Fibroblast of skin of right quadriceps (primary cell): ENCODE results near the gene KLK10.

Experiments used
- DNase-seq: peaks from one replicate; pipeline ENCODE4 v3.0.0-alpha.2; 2013

The KLK10 gene

GRCh38 chr19:51019544-51019925 is at the start of gene KLK10:
Gene KLK10, minus strand, starts transcription at chr19:51019709. Its CDS starts 579 bp downstream, at chr19:51019130.
- no peak for DNase-seq

GRCh38 chr19:51066393-51067186 is 47.1 kb upstream of the KLK10 start:
- DNase-seq = no peak

DNA sequence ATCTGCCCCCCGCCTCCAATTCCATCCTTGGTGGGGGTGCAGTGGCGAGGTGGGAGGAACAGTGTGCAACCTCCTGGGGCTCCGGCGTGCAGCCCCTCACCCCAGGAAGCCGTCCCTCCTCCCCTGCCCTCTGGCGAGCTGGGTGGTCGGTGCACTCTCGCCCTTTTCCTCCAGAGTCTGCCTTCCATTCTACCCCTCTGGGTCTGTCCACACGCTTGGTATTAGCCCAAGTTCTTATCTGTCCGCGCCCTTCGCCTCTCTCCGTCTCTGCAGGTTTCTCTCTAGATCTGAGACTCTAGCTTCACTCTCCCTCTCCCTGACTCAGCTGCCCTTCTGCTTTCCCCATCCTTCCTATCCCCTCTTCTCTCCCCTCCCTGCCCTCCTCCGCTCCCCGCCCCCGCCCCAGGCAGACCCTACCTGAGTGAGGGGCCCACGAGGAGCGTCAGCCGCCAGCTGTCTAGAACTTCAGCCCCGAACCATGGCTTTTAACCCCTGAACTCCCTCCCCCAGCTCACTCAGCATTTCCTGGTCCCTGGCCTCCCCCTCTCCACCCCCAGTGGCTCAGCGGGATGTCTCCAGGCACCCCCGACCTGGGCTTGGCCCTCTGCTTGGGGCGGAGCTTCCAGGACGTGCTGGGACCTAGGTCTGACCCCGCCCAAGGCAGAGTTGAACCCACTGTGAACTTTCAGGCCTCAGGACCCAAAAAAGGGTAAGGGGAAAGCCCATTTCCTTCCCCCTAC is 45.9 kb upstream of the KLK10 start:
- DNase-seq = no peak

DNA sequence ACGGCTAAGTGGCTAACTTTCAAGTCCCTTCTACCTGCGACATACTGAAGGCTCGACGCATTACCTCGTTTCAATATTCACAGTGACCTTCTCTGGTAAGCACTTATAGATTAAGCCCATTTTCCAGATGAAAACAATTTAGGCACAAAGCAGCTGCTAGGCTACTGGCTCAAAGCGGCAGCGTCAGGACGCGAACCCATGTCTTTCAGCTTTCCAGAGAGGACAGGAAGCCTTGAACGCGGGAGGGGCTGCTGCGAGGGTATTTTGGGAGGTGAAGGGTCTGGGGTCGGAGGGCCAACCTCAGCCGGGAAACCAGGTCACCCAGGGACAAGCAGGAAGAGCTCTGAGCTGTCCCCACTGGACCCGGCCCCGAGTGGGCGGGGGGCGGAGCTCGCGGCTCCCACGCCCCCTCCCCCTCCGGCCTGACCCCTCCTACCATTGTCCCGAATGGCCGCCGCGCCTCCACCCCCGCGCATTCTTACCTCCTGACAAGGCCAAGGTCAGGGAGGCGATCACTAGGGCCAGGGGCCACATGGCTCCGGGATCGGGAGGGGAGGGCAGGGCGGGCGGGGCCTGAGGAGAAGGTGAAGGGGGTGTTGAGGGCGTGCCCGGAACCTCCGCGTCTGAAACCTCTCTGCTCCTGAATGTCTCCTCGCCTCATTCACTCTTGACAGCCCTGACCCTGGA is 45.2 kb upstream of the KLK10 start, which contains the start of gene KLK13:
KLK13 (minus strand) TSS at position 559 of the 687 bp plus-strand sequence; CDS start at position 534, 25 bp downstream.
- no peak for DNase-seq

DNA sequence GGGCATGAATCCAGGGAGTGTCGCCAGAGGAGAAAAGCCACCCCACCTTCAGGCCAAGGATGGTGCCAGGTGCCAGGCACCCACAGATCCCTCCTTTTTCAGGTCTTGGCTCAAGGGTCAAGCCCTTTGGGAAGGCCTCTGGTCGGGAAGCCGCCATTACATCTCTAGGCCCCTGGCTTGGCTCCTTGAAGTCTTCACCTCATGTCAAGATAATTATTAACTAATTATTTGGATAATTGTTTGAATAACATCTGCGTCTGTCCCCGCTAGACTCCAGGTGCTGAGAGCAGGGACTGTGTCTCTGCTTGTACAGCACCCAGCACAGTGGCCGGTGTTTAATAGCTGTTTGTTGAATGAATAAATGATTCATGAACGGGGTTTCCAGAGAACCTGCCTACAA is 44.2 kb upstream of the KLK10 start:
- no peak for DNase-seq

GRCh38 chr19:51060973-51061372 is 41.5 kb upstream of the KLK10 start:
- no peak for DNase-seq

DNA sequence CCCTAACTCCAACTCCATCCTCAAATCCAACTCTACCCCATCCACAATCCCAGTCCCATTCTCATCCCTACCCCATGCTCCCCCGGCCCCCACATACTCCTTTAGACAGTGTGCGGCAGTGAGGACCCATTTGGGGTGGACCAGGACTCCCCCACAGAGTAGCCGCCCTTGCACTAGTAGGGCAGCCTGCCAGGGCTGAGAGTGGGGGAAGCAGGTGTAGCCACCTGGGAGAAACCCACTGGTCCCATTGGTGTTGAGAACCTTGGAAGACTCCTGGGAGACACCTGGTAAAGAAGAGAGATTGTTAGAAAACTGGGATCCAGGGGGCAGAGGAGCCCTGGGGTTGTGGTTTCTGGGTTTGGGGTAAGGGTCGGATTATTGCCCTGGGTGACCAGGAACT is 40.8 kb upstream of the KLK10 start:
- DNase-seq = no peak

DNA sequence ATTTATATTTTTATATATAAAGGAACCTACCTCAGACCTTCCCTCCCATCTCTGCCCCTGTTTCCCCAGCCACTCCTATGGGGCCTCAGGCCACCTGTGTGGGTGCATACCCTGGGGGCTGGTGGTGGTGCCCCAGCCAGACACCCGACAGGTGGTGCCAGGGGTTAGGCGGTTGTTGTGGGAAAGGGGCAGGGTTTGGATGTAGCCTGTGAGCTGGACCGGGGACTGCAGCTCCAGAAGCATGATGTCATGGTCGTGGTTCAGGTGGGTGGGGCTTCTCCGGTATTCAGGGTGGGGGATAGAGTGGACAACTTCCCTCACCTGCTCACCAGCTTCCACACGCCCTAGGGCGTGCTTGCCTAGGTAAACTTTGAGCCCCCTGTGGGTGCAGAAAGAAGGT is 40.2 kb upstream of the KLK10 start:
- no peak for DNase-seq

GRCh38 chr19:51055866-51056265 is 36.4 kb upstream of the KLK10 start:
- DNase-seq = no peak

DNA sequence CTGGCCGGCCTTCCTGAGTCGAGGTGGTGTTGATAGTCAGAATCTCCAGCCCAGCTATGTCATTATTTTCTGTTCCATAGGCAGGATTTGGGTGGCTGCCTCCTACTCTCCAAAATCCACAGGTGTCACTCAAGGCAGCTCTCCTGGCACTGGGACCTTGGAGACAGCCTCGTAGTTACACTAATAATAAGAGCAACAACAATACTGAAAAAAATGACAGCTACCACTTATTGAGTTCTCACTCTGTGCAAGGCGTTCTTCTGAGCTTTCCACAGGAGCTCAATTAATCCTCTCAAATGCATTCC is 27.5 kb upstream of the KLK10 start:
- DNase-seq = no peak

GRCh38 chr19:51044327-51044726 is 24.8 kb upstream of the KLK10 start:
- no peak for DNase-seq

- no peak for DNase-seq
These were observed 24.0 kb upstream of the KLK10 start for GRCh38 chr19:51043497-51043896.

- no peak for DNase-seq
These were observed 20.6 kb upstream of the KLK10 start for GRCh38 chr19:51040151-51040550.

DNA sequence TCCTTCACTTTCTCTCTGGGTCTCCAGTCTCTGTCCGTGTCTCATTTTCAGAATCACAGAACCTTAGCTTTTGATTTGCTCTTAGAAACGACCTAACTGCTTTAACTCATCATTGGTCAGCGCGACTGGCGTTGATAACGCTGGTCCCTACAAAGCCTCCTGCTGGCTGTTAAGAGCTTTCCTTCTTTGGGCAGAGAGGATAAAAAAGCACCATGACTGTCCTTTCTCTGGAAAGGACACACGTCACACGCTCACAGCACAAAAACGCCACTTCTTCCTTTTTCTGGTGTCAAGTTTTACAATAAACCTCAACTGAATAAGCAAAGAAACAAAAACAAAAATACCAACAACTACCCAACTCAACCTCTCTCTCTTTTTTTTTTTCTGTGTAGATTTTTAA is 17.0 kb upstream of the KLK10 start:
- DNase-seq = no peak

GRCh38 chr19:51034704-51035103 is 15.2 kb upstream of the KLK10 start, which contains the start of gene KLK12:
Gene KLK12, minus strand, starts transcription at chr19:51035002. Its CDS starts 381 bp downstream, at chr19:51034621.
- no peak for DNase-seq

GRCh38 chr19:51031880-51032225 is 12.3 kb upstream of the KLK10 start:
- DNase-seq = no peak

DNA sequence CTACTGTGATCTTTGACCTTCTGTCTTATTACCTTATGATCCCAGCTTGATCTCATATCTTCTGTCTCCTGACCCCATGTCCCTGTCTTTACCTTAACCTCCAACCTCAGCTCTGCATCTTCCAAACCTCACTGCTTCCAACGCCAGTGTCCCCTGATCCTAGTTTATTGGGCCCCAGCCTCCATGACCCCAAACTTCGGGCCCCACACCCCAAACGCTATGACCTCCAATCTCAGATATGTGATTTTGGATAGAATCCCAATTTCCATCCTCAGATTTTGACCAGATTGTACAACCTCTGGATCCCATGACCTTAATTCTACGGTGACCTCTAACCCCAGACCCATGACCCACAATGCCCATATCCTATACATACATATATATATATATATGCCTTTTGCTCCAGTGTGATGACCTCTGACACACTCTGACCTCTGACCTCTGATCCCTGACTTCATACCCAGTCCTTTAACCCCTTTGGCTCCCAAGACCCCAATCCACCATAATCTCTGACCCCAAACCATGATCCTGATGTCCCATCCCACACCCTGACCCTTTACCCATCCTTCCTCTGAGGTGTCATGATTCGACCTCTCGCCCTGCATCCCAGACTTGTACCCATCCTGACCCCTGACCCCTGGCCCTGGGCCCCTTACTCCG is 11.8 kb upstream of the KLK10 start:
- DNase-seq = no peak

DNA sequence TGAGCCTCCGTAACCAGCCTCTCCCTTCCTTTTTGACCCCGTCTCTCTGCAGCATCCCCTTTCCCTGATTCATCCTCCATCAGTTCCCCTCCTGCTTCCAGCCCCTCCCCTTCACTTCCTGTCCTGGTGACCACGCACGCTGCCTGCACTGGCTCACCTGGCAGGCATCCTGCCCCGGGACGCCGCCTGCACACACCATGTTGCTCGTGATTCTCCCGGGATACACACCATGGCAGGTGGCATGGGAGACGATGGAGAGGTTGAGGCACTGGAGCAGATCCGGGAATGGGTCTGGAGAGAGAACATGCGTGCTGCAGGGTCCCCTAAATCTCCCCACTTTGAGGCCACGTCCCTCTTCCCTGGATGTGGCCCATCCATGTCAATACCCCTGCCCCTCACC is 11.1 kb upstream of the KLK10 start:
- no peak for DNase-seq

- no peak for DNase-seq
These were observed 10.2 kb upstream of the KLK10 start for GRCh38 chr19:51029718-51030117.

GRCh38 chr19:51027873-51028272 is 8.4 kb upstream of the KLK10 start:
- DNase-seq = no peak

DNA sequence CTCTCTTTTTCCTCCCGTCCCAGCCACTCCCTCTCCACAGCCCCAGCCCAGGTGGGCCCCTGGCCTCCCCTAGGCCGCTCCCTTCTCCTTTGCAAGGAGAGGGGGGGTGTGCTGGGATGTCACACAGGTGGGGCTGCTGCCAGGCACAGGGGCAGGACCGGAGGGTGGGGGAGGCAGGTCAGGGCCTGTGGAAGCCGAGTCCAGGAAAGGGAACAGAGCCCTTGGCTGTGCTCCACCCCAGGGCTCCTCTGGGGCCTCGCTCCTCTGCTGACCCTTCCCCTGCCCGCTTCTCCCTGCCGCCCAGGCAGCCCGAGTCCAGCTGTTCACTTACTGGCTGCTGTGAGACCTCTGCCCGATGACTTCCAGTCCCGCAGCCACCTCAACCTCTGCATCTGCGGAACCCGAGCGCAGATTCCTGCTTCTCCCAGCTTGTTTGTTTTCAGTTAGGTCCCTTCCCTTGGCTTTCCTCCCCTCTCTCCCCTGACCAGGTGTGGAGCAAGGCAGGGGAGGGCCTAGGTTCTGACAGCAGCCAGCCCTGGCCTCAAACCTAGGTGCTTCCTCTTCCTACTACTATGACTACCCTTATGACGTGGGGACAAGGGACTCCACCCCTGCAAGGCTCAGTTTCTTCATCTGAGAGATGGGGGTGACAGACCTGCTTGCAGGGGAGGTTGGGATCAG is 7.8 kb upstream of the KLK10 start:
- DNase-seq = no peak

GRCh38 chr19:51026554-51026831 is 7.0 kb upstream of the KLK10 start, which contains the start of gene KLK11:
Gene KLK11, minus strand, starts transcription at chr19:51026616. Its CDS starts 985 bp downstream, at chr19:51025631.
- DNase-seq = no peak
